HG02840 (cell line): ENCODE results near the gene KCND3.

Source experiments
- ATAC-seq: cut with Tn5 transposase; IDR thresholded peaks from one replicate; pipeline ENCODE4 v1.9.1; 2021; ENCODE audit warnings: mild to moderate bottlenecking, moderate library complexity, moderate number of reproducible peaks; ENCODE audit not compliant: unreplicated experiment, low FRiP score

Gene KCND3

GRCh38 chr1:111990026-111990877 is 784 bp upstream of the KCND3 start:
- ATAC-seq: no peak

- no peak for ATAC-seq
Measured at GRCh38 chr1:111988743-111989453, 570 bp downstream of the KCND3 start.

DNA sequence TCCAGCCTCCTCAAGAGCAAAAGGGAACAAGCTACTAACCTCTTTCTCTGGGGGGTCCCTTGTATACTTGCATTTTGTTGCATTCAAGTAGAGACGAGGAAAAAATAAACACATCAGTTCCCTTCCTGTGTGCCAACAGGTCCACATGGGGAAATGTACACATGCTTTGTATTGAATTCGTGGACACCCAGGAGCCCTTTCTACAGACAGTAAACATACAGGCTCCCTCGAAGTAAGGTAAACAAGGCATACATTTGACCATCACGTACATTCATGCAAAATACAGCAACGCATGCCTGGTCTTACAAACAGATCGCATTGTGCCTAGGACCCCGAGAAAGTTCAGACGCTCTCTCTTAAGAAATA is 1.1 kb downstream of the KCND3 start:
- ATAC-seq: no peak

DNA sequence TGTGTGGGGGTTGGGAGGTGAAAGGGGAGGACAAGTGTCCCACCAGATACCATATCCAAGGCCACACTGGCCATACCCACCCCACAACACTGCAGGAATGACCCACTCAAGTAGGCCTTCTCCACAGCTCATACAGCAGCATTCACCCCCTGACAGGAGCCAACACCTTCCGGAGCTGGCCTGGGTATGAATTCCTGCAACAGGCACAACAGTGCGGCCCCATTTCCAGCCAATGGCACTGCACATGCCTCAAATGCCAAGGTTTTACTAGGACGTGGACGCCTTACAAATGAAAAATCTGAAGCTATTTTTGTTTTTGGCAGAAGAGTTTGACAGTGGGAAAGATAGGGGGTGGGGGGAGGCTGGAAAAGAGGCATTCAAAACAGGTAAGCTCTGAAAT is 2.0 kb downstream of the KCND3 start:
- ATAC-seq: no peak

GRCh38 chr1:111983500-111983899 is 6.0 kb downstream of the KCND3 start:
- no peak for ATAC-seq

DNA sequence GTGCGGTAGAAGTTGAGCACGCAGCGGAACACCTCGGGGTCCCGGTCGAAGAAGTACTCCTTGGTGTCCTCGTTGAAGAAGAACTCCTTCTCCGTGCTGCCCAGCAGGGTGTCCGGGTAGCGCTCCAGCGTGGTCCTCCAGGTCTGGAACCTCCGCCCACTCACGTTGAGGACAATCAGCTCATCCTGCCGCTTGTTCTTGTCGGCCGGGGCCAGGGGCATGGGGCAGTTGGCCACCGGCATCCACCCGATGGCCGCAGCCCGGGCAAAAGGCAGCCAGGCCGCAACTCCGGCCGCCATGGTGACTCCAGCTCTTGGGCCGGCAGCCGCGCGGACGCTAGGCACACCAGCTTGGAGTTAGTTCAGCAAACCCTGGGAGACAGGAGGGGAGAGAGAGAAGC is 7.0 kb downstream of the KCND3 start:
- no peak for ATAC-seq

DNA sequence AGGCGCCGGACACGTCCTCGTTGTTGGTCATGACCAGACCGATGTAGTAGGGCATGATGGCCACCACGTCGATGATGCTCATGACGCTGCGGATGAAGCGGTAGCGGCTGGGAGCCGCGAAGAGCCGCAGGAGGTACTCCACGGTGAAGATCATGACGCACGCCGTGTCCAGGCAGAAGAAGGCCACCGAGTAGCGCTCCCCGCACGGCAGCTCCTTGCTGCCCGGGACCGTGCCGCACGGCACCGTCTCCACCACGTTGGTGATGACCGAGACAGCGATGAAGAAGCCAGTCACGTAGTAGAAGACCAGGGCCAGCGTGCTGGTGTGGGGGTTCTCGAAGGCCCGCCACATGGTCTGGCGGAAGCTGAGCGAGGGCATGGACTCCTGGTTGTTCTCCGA is 7.6 kb downstream of the KCND3 start:
- ATAC-seq: no peak

- ATAC-seq: no peak
Measured at GRCh38 chr1:111981090-111981489, 8.4 kb downstream of the KCND3 start.

- no peak for ATAC-seq
Measured at GRCh38 chr1:111980686-111981085, 8.8 kb downstream of the KCND3 start.

DNA sequence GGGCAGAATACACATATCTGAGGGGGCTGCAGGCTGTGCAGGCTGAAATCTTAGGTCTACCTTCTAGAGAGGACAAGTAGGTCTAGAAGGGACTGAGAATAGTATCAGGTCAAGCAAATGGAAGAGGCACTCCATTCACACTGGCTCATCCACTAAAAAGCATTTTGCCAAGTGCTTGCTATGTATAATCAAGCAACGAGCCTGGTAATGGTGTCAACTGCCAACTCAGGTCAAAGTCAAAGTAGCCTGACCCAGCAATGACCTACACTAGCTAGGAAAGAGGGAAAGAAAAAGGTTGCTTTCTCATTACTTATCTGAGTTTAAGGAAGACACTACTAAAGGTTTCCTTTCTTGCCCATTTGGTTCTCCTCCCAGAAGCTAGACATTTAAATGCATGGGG is 10.8 kb downstream of the KCND3 start:
- ATAC-seq: no peak

DNA sequence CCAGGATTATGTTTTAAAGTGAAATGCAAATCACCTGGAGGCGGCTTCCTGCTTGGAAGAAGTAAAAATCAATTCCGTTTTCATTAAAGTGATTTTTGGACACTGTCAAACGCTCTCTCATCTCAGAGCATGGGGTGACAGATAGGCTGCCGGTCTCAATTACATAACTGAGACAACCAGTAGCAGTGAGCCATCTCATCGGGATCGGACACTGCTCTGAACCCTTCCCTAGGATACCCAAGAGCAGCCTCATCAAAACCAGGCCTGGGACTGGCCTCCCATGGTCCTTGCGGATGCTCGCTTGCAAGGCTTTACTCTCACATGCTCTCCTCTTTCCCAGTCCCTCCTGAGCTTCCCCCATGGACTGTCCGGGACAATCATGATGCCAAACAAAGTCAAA is 12.1 kb downstream of the KCND3 start:
- ATAC-seq: no peak

DNA sequence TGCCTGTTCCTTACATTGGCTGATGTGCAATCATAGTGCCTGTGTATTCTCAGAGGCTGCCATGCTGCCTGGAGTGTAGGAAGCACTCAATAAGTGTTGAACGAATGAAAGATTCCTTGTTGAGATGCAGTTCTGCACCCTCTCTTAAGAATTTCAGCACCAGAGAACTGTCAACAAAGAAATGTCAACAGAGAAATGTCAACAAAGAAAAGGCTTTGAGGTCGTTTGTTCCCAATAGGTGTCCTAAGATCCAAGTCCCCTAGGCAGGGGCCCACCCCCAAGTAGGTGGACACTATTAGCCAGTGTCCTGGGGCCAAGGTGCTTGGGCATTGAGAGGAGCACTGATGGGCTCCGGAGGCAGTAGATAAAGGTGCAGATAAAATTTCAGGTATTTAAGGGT is 12.6 kb downstream of the KCND3 start:
- ATAC-seq: no peak

GRCh38 chr1:111976332-111976731 is 13.1 kb downstream of the KCND3 start:
- no peak for ATAC-seq

DNA sequence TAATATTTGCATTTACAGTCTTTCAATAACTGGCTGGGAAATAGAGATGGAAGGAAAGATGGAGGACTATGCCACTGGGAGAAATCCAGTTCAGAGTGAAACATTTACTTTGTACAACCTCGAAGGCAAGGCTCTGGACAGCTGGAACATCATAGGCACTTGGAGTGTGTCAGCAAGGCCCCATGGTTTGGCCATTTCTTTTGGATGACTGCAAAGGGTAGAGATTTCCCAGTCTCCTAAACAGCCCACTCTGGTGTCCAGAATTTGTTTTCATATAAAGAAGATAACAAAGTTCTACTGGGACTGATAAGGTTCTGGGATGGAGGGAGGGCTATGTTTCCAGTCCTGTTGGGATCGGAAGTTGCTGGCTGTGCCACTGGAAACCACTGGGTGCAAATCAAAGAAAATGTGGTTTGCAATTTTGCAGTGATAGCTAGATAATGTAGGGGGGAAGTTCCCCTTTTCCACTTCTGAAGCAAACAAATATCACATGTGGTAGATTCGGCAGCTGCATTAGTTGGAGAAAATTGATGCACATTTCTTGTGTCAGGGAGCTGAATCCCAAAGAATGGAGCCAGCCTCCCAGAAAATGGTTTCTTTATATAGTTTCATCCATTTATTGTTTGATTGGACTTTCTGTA is 16.2 kb downstream of the KCND3 start:
- no peak for ATAC-seq

GRCh38 chr1:111971396-111971795 is 18.1 kb downstream of the KCND3 start:
- ATAC-seq: no peak

DNA sequence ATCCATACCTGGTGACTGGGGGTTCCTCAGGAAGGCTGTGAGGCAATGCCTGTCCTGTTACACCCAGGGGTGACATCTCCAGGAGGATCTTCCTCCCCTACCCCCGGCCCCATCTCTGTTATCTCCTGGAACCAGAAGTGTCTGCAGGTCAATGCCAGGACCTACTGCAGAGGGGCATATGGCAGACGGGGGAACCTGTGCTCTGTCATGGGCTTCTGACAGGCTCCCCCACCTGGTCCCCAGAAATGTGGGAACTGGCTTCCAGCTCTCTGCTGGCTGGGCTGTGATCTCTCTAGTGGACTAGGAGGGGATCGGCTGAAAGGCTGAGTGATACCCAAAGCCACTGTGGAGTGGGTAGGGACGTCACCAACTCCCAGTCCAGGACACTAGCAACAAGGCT is 21.0 kb downstream of the KCND3 start:
- no peak for ATAC-seq

GRCh38 chr1:111967886-111968285 is 21.6 kb downstream of the KCND3 start:
- ATAC-seq: no peak

GRCh38 chr1:111967067-111967690 is 22.3 kb downstream of the KCND3 start:
- no peak for ATAC-seq

GRCh38 chr1:111965781-111966443 is 23.6 kb downstream of the KCND3 start:
- ATAC-seq: no peak

DNA sequence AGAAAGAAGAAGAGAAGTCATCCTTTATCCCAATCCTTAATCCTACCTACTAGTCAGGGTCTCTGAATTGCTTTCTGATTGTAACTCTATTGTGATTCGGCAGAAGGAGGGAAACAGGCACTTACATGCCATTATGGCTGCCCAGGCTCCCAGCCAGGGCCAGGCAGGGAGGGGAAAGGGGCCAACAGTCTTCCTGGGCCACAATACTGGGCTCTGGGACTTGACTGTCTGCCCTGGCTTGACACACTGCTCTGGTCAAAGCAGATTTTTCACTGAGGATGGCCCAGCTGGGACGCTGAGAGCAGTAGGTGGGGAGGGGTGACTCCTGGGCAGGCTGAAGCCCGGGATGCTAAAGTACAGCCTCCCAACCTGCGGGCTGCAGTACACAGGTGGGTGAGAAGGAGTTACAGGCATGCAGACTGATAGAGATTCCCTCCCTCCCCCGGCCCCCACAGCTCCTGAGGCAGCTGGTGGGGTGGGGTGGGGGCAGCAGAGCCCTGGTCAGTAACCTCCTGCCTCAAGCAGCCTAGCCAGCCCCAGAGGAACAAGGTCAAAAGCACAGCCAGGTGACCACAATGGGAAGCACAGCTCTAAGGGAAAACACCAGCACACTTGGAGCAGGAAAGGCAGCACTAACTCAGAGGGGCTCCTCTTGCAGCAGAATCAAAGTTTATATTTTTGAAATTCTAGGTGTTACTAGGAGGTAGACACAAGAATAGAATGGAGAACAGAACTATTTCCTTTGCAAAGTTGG is 25.3 kb downstream of the KCND3 start:
- ATAC-seq: no peak
